ENCODE data around the gene SRGAP2B. TPM values are rescaled to one million over a fixed set of nuclear protein-coding genes. Genes with fewer than 3 reads are reported as not detected.
"Not testable (repeated sequence)": the region's sequence is repeated elsewhere in the genome, so short reads cannot be mapped to it uniquely, and the experiment has no call there.

The SRGAP2B gene
- total RNA-seq (2021), result 19.5 and 23.5 TPM in 2 replicates
- long read RNA-seq, full-length matches to known transcripts, result 2 of 17 reads
- long read RNA-seq, partial matches to known transcripts, result 5 of 17 reads
- long read RNA-seq, other reads (novel, unspliced or antisense), result 10 of 17 reads

DNA sequence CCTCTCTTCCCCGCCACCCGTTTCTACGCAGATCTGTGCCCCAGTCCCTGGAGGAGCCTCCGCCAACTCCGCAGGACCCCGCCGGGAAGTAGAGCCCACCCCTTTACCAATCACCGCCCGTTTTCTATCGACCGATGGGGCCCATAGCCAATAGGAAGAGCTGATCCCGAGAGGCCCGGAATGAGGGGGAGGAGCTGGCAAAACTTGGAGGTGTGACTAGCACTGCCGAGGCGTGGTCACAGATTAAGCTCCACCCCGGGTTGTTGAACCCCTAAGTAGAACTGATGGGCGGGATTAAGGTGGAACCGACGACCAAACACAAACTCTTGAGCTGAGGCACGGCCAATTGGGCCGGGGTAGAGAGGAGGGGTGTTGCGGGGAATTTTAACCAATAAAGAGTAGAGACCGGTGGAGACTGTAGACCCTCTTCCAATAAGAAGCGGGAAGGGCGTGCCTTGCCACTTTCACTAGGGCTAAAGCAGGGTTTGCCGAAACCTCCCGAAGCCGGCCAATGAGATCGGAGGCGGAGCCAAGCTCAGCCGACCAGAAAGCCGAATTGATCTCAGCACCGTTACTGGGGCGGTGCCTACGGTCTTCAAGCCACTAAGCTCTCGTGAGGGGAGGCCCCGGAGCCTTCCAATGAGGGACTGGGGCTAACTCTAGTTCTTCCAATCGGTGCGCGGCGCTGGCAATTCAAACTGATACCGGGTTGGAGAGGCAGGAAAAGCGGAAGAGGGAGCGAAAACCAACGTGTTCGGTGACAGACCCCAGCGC lies at the start of gene SRGAP2B, which contains the start of gene FAM72D:
Gene SRGAP2B (minus strand): TSS at position 45 of the 774 bp plus-strand sequence. CDS start 2,427 bp downstream, outside the sequence.
Gene FAM72D (plus strand): TSS at position 691 of the 774 bp plus-strand sequence. CDS start 874 bp downstream, outside the sequence.
- H2BK12ac ChIP-seq (ENCODE audit: insufficient read length, low read depth, low read length); H2BK120ac ChIP-seq (ENCODE audit: low read depth, low read length, poor library complexity, severe bottlenecking); DNase-seq; H3K4ac ChIP-seq (ENCODE audit: low read depth, low read length); H3K4me1 Mint-ChIP-seq; H3K27me3 ChIP-seq (ENCODE audit: insufficient read depth, low read length); H3K23ac ChIP-seq (ENCODE audit: insufficient read length, low read depth, low read length); H3K18ac ChIP-seq (ENCODE audit: insufficient read length, low read depth, low read length); H3K56ac ChIP-seq (ENCODE audit: insufficient read length, low read depth, low read length); H3K9ac ChIP-seq (ENCODE audit: extremely low read depth, insufficient read length, low read length); H2BK20ac ChIP-seq (ENCODE audit: low read depth, low read length, poor library complexity, severe bottlenecking); H3K9me3 Mint-ChIP-seq; H3K23me2 ChIP-seq (ENCODE audit: insufficient read length, low read depth, low read length, poor library complexity, severe bottlenecking); H3K79me1 ChIP-seq (ENCODE audit: insufficient read depth, low read depth, low read length, poor library complexity, severe bottlenecking); H3K27me3 Mint-ChIP-seq (ENCODE audit: low read depth); H3K36me3 Mint-ChIP-seq (ENCODE audit: insufficient read depth in 1 of 3, low read depth in 3 of 3); H4K91ac ChIP-seq (ENCODE audit: insufficient read length, low read depth, low read length); H3K27ac ChIP-seq (ENCODE audit: insufficient read length, low read depth, low read length); H2BK15ac ChIP-seq (ENCODE audit: low read depth, low read length); H3K4me2 ChIP-seq (ENCODE audit: insufficient read depth, insufficient read length, low read length); H2AFZ ChIP-seq (ENCODE audit: low read length); H2AK5ac ChIP-seq (ENCODE audit: insufficient read length, low read length); H4K20me1 ChIP-seq (ENCODE audit: control insufficient read depth, insufficient read depth, insufficient read length); H3K79me2 ChIP-seq (ENCODE audit: insufficient read depth, low read length); H3K9me3 ChIP-seq (ENCODE audit: control insufficient read depth, low read depth, low read length); H3K14ac ChIP-seq (ENCODE audit: insufficient read depth, low read length); H4K8ac ChIP-seq (replicated peaks; ENCODE audit: insufficient read length, low read depth, low read length); H3K27ac Mint-ChIP-seq; H2BK5ac ChIP-seq (ENCODE audit: insufficient read length, low read length); H4K5ac ChIP-seq (ENCODE audit: insufficient read length, low read depth, low read length); H3K4me1 ChIP-seq (ENCODE audit: insufficient read depth, low read length); H3T11ph ChIP-seq (ENCODE audit: low read length): not testable (repeated sequence)
- H3K4me3 Mint-ChIP-seq, result peak within 1 kb of the TSS; percentile 54 to 73; a peak in 4 of 5 replicates
- whole genome bisulfite sequencing (ENCODE audit: extremely low coverage, insufficient read length, low lambda C conversion rate), result no CpG with 5 or more reads among the region's 47 CpGs

DNA sequence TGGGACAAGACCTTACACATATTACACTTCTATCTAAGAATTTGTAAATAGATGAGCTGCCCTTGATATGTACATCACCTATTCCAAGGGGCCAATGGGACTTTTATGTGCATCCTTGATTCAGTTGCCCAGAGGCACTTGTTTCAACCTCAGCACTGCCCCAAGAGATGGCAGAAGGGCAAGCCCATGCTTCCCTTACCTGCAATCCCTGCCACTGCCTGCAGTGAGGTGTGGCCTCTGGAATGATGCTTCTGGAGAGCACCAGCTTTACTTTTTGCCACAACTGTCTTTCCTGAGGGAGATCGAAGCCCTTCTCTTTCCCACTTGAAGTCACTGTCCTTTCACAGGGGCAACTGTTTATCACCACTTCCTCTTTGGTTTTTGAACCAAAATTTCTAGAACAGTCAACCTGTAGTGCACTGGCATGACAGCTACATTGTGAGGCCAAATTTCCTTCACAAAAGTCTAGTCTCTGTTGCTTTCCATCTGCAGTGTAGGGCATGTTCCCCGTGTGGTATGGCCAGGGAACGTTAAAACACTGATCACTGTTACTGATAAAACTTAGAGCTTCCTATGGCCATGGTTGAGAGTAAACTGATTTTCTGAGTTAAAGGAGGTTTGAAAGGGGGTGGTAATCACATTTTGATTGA lies 49.3 kb upstream of the SRGAP2B start:
- not testable (repeated sequence) for H3K4ac ChIP-seq (ENCODE audit: low read depth, low read length); H3K36me3 Mint-ChIP-seq (ENCODE audit: insufficient read depth in 1 of 3, low read depth in 3 of 3); H2AK5ac ChIP-seq (ENCODE audit: insufficient read length, low read length); H2BK120ac ChIP-seq (ENCODE audit: low read depth, low read length, poor library complexity, severe bottlenecking); H4K91ac ChIP-seq (ENCODE audit: insufficient read length, low read depth, low read length); H3T11ph ChIP-seq (ENCODE audit: low read length); H4K20me1 ChIP-seq (ENCODE audit: control insufficient read depth, insufficient read depth, insufficient read length); H3K14ac ChIP-seq (ENCODE audit: insufficient read depth, low read length); H3K79me2 ChIP-seq (ENCODE audit: insufficient read depth, low read length); H3K4me3 Mint-ChIP-seq; H3K9ac ChIP-seq (ENCODE audit: extremely low read depth, insufficient read length, low read length); H4K5ac ChIP-seq (ENCODE audit: insufficient read length, low read depth, low read length); H4K8ac ChIP-seq (replicated peaks; ENCODE audit: insufficient read length, low read depth, low read length); H2BK5ac ChIP-seq (ENCODE audit: insufficient read length, low read length); H3K4me2 ChIP-seq (ENCODE audit: insufficient read depth, insufficient read length, low read length); H3K27ac Mint-ChIP-seq; H2AFZ ChIP-seq (ENCODE audit: low read length); H3K27me3 ChIP-seq (ENCODE audit: insufficient read depth, low read length); H3K4me1 ChIP-seq (ENCODE audit: insufficient read depth, low read length); H3K56ac ChIP-seq (ENCODE audit: insufficient read length, low read depth, low read length); H3K9me3 ChIP-seq (ENCODE audit: control insufficient read depth, low read depth, low read length); DNase-seq; H3K27me3 Mint-ChIP-seq (ENCODE audit: low read depth); H2BK12ac ChIP-seq (ENCODE audit: insufficient read length, low read depth, low read length); H2BK20ac ChIP-seq (ENCODE audit: low read depth, low read length, poor library complexity, severe bottlenecking); H3K4me1 Mint-ChIP-seq; H3K18ac ChIP-seq (ENCODE audit: insufficient read length, low read depth, low read length); H3K79me1 ChIP-seq (ENCODE audit: insufficient read depth, low read depth, low read length, poor library complexity, severe bottlenecking); H3K23me2 ChIP-seq (ENCODE audit: insufficient read length, low read depth, low read length, poor library complexity, severe bottlenecking); H3K9me3 Mint-ChIP-seq; H2BK15ac ChIP-seq (ENCODE audit: low read depth, low read length); H3K23ac ChIP-seq (ENCODE audit: insufficient read length, low read depth, low read length); H3K27ac ChIP-seq (ENCODE audit: insufficient read length, low read depth, low read length)
- no CpG with 5 or more reads among the region's 3 CpGs for WGBS (ENCODE audit: extremely low coverage, insufficient read length, low lambda C conversion rate)

Data from H9 (cell line).